HG03575 (cell line): ENCODE measurements around the gene GPR157.

ENCODE experiments used
- ATAC-seq: cut with Tn5 transposase; IDR thresholded peaks from one replicate; pipeline ENCODE4 v1.9.1; 2021; ENCODE audit not compliant: unreplicated experiment, insufficient number of reproducible peaks, low FRiP score; ENCODE audit errors: extremely low read depth

The GPR157 gene

DNA sequence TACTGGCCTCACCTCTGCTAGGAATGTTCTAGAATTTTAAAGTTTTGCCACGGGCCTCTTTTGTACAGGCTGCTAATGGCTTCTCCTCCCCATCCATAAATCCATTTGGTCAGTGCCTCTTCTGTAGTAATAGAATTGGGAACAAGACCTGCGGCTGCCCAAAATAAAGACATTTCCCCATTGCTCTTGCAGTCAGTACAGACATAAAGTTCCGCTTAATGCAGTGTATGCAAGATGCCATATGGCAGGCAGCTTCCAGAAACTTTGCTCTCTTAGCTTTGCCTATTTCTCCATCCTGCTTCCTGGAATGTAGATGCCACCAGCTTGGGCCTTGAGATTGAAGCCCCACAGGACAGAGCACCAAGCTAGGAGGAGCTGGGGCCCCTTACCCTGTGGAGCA is 55.8 kb downstream of the GPR157 start:
- ATAC-seq = no peak

DNA sequence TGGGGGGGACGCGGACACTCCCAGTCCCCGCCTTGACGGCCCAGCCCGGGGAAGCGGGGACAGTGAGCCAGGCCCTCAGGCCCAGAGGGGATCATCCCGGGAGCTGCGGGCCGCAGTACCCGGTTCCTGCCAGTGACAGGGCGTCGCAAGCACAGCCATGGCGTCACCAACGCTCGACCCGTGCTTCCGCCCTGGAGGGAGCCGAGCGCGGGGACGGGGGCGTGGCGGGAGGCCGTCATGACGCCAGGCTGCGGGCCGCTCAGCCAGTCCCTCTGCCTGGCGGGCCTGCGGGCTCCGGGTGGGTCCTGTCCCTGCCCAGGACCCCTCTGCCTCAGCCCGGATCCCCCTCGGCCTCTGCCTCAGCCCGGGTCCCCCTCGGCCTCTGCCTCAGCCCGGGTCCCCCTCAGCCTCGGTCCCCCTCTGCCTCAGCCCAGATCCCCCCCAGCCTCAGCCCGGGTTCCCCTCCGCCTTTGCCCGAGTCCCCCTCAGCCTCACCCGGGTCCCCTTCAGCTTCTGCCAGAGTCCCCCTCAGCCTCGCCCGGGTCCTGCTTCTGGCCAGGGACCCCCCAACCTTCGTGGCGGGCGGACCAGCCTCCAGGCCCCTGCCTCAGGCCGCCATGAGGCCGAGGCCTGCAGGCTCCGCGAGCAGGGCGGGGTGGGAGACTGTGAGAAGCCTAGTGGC is 57.2 kb downstream of the GPR157 start:
- no peak for ATAC-seq

GRCh38 chr1:9070486-9070885 is 58.4 kb downstream of the GPR157 start:
- ATAC-seq = no peak

GRCh38 chr1:9069326-9070100 is 59.4 kb downstream of the GPR157 start, which contains the start of gene SLC2A5:
TSS of gene SLC2A5 (minus strand) at chr1:9069635. CDS start at chr1:9069536, 99 bp downstream.
- ATAC-seq = peak; percentile 59

DNA sequence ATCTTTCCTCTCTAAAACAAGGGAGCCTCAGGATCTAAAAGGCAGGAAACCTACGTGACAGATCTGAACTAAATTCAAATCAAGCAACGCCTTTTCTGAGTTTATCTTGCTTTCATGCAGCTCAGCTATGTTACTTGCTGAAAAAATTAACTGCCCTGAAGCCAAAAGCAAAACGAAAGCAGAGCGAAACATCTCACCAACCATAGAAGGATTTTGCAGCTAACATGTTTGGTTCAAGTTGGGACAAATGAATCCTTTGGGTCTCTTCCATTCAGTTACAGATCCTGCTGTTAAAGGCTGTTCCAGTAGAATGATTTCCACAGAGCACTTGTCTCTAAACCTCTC is 59.9 kb downstream of the GPR157 start:
- no peak for ATAC-seq

DNA sequence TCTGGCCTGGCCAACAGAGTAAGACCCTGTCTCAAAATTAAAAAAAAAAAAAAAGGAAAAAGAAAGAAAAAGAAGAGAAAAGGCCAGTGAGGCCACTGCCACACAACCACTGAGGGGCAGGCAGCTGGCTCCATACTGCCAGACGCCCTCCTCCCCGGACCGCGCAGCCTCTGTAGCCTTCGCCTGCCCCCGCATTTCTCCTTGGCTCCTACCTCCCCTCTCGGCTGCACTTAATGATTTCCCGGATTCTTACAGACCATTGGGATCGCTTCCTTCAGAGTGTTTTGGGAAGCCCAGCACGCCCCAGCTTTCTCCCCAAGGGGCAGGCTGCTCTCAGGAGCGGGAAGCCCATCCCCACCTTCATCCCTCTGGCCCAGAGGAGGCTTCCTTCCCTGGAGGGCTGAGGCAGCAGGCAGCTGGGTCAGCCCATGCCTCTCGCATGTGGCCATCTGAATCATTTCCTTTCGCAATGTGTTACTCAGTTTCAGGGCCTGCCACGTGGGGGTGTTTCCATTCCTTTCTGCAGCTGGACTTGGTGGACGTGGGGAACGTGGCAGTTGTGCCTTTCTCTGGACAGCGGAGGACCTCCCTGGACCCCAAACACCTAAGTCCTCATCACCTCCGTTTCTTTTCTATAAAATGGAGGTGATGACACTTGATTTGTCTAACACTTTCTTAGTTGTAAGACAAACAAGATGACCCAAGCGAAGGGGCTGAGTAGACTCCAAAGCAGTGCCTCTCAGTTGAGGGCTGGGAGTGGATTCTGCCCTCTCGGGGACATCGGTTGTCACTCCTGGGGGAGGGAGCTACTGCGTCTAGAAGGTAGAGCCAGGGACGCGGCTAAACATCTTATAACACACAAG is 61.7 kb downstream of the GPR157 start:
- ATAC-seq = no peak

- no peak for ATAC-seq
These were observed 63.6 kb downstream of the GPR157 start for GRCh38 chr1:9065213-9065751.

DNA sequence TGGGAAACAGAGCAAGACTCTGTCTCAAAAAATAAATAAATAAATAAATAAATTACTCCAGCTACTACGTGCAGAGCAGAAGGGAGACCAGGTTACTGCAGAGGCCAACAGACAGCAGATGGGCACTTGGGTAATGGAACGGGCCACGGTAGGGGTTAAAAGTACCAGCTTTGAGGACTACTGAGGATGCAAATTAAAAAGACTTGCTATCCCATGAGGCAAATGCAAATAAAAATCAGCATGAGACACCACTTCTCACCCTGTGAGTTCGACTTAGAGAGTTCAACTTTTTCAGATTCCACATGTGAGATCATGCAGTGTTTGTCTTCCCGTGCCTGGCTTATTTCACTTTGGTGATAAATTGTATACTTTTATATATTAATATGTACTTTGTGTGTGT is 66.1 kb downstream of the GPR157 start:
- no peak for ATAC-seq

- no peak for ATAC-seq
These were observed 66.9 kb downstream of the GPR157 start for GRCh38 chr1:9062021-9062471.

DNA sequence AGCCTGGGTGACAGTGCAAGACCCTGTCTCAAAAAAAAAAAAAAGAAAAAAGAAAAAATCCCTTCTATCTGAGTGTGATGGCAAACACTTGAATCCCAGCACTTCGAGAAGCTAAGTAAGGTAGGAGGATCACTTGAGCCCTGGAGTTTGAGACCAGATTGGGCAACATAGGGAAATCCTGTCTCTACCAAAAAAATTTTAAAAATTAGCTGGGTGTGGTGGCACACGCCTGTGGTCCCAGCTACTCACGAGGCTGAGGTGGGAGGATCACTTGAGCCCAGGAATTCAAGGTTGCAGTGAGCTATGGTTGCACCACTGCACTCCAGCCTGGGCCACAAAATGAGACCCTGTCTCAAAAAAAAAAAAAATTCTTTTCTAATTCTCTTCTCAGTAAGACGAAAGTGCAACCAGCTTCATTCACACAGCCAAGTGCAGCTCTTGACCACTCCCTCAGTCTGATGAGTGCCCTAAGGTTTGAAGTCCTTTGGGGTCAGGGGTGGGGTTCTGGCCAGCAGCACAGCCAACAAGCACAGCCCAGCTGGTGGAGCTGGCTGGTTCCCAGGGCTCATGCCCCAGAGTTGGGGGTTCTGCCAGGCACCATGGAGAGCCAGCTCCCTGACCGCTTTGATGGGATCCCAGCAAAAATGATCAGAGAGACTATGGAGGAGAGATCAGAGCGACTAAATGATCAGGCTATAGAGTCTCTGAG is 67.5 kb downstream of the GPR157 start:
- ATAC-seq = no peak

GRCh38 chr1:9059891-9060744 is 68.8 kb downstream of the GPR157 start:
- no peak for ATAC-seq

DNA sequence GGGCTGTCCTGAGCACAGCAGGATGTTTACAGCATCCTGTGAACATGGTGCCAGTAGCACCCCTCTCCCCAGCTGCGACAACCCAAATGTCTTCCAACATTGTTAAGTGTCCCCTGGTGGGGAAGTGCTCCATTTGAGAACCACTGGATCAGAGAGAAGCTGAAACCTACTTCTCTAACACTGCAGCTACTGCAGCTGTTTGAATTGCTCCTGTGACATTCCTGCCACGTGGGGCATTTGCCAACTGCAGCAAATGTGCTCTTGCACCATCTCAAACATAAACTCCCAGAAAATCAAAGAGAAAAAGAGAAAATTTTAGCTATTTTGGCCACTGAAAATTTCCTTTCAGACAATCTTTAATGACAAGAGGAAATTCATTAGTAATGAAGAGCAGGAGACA is 70.4 kb downstream of the GPR157 start:
- no peak for ATAC-seq

- no peak for ATAC-seq
These were observed 71.1 kb downstream of the GPR157 start for GRCh38 chr1:9057851-9058250.

- ATAC-seq = no peak
These were observed 76.4 kb downstream of the GPR157 start for GRCh38 chr1:9052272-9053049.

DNA sequence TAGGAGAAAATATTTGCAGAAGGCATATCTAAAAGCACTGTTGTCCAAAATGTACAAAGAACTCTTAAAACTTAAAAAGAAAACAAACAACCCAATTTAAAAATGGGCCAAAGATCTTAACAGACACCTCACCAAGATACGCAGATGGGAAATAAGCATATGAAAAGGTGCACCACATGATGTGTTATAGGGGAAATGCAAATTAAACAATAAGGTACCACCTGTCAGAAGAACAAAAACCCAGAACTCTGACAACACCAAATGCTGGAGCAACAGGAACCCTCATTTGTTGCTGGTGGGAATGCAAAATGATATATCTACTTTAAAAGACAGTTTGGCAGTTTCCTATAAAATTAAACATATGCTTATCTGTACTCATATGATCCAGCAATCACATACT is 77.5 kb downstream of the GPR157 start:
- ATAC-seq = no peak

- no peak for ATAC-seq
These were observed 78.1 kb downstream of the GPR157 start for GRCh38 chr1:9050803-9051202.
